ENCODE measurements around the gene CLIP4. TPM values are rescaled to one million over a fixed set of nuclear protein-coding genes. Genes with fewer than 3 reads are reported as not detected.

CLIP4 gene
- total and polyA plus RNA-seq, 9 donors = 20.7 to 64.7 (median 46.6) TPM

DNA sequence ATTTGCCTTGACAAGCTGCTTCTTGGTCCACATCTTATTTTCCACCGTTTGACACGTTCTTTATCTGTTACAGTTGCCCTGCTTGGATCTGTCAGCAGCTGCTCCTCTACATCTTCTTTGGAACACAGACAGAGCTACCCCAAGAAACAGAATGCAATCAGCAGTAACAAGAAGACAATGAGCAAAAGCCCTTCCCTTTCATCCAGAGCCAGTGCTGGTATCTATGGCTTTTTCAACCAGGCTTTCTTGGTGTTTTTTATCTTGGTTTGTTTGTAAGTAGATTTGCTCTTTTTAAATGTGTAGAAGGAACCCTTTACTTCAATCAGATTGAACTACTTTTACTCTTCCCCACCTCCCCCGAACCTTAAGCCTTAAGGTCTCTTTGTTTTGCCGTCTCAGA, 41.9 kb downstream of the CLIP4 start:
- Histone ChIP-seq H3K27me3 (no peaks in the 10 kb centered on the region), H3K4me3 (no peak overlapping the region), H3K27ac (no peak overlapping the region), H3K36me3 (no peaks in the 10 kb centered on the region), H3K4me1 (ENCODE audit: insufficient read depth) (no peaks in the 10 kb centered on the region), H3K9me3 (no peaks in the 10 kb centered on the region)
- WGBS, 3 donors = 45 to 61% (median 51%) methylated on average over 4 of the region's 4 CpGs
- TF ChIP-seq POLR2A (IDR thresholded peaks at IDR 0.05) (no peak), EP300 (IDR thresholded peaks at IDR 0.05) (no peak)
- TF ChIP-seq, protein P1, sequence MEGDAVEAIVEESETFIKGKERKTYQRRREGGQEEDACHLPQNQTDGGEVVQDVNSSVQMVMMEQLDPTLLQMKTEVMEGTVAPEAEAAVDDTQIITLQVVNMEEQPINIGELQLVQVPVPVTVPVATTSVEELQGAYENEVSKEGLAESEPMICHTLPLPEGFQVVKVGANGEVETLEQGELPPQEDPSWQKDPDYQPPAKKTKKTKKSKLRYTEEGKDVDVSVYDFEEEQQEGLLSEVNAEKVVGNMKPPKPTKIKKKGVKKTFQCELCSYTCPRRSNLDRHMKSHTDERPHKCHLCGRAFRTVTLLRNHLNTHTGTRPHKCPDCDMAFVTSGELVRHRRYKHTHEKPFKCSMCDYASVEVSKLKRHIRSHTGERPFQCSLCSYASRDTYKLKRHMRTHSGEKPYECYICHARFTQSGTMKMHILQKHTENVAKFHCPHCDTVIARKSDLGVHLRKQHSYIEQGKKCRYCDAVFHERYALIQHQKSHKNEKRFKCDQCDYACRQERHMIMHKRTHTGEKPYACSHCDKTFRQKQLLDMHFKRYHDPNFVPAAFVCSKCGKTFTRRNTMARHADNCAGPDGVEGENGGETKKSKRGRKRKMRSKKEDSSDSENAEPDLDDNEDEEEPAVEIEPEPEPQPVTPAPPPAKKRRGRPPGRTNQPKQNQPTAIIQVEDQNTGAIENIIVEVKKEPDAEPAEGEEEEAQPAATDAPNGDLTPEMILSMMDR (IDR thresholded peaks at IDR 0.05) = no peak
- intact Hi-C loops (cut with DNase I) = no loop called here
- no peak for DNase-seq

GRCh38 chr2:29159125-29159524, 43.9 kb downstream of the CLIP4 start:
- no peaks in the 10 kb centered on the region for H3K4me1 ChIP-seq (ENCODE audit: insufficient read depth)
- TF ChIP-seq, protein P1 (IDR thresholded peaks at IDR 0.05) = no peak
- no peak for TF ChIP-seq EP300 (IDR thresholded peaks at IDR 0.05)
- H3K27me3 ChIP-seq = no peaks in the 10 kb centered on the region
- DNase-seq = no peak
- H3K27ac ChIP-seq = no peak overlapping the region
- 0 to 85% (median 82%) methylated on average over 1 of the region's 1 CpG for WGBS, 3 donors
- H3K9me3 ChIP-seq = no peaks in the 10 kb centered on the region
- H3K36me3 ChIP-seq = no peaks in the 10 kb centered on the region
- H3K4me3 ChIP-seq = no peak overlapping the region
- intact Hi-C loops (cut with DNase I) = no loop called here

DNA sequence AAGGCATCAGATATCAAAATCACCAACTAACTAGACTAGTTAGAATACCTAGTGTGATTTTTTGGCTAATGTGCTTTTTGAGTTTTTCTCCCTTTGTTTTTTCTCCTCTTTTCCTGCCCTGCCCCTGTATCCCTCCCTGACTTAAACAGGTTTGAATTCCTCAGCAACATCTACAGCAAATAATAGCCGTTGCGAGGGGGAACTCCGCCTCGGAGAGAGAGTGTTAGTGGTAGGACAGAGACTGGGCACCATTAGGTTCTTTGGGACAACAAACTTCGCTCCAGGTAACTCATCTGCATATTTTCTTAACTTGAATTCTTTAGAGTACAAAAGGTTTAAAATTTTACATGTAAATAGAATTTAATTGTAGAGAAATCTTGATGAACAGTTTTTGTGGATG, 45.0 kb downstream of the CLIP4 start:
- Histone ChIP-seq H3K27ac (no peak overlapping the region), H3K27me3 (no peaks in the 10 kb centered on the region), H3K4me3 (no peak overlapping the region), H3K9me3 (no peaks in the 10 kb centered on the region), H3K36me3 (no peaks in the 10 kb centered on the region), H3K4me1 (ENCODE audit: insufficient read depth) (no peaks in the 10 kb centered on the region)
- WGBS, 3 donors = 71 to 92% (median 91%) methylated on average over 5 of the region's 5 CpGs
- no peak for DNase-seq
- intact Hi-C loops (cut with DNase I) = no loop called here
- no peak for TF ChIP-seq POLR2A (IDR thresholded peaks at IDR 0.05)
- TF ChIP-seq EP300 (IDR thresholded peaks at IDR 0.05) = no peak
- TF ChIP-seq, protein P1 (IDR thresholded peaks at IDR 0.05) = no peak

- intact Hi-C loops (cut with DNase I) = no loop called here
- Histone ChIP-seq H3K4me1 (ENCODE audit: insufficient read depth) (no peaks in the 10 kb centered on the region), H3K27me3 (no peaks in the 10 kb centered on the region), H3K27ac (no peak overlapping the region), H3K4me3 (no peak overlapping the region), H3K36me3 (no peaks in the 10 kb centered on the region), H3K9me3 (no peaks in the 10 kb centered on the region)
- 86 to 91% (median 89%) methylated on average over 1 of the region's 1 CpG for WGBS, 3 donors
- no peak for DNase-seq
- no peak for TF ChIP-seq POLR2A (IDR thresholded peaks at IDR 0.05)
- TF ChIP-seq EP300 (IDR thresholded peaks at IDR 0.05) = no peak
Measured at GRCh38 chr2:29162204-29162928, 47.2 kb downstream of the CLIP4 start.

DNA sequence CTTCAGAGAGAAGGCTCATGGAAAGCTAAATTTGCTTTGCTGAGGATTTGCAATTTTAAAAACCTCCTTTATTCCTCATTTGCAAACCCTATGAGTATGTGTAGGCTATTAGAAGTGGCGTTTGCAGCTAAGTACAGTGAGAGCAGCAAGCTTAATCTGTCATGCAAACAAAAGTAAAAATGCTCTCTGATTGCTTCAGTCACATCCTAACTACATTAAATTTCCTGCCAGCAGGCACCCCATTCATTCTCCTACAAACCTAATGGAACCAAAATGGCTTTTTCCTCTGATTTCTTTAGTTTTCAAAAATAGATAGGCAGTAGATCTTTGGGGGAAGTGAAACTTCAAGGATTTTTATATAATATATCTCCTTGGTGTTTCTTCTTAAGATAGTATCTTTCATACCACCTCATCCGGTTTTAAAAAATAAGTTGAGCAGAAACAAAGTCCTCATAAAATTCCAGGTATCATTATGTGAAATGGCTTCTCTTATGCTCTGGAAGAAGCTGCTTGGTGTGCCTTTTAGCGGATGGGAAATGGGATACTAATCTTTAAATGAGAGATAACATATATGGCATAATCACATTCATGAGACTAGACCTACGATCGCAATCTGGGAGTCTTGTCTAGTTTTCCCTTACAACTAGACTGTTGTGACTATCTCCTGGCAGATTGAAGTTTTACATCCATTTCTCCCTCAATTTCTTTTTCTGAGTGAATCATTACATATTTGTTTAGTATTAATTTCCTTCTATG, 49.1 kb downstream of the CLIP4 start:
- no peak for DNase-seq
- intact Hi-C loops (cut with DNase I) = no loop called here
- Histone ChIP-seq H3K36me3 (no peaks in the 10 kb centered on the region), H3K9me3 (no peaks in the 10 kb centered on the region), H3K27me3 (no peaks in the 10 kb centered on the region), H3K4me3 (no peak overlapping the region), H3K27ac (no peak overlapping the region), H3K4me1 (ENCODE audit: insufficient read depth) (no peaks in the 10 kb centered on the region)
- TF ChIP-seq, protein P1 (IDR thresholded peaks at IDR 0.05) = no peak
- no peak for TF ChIP-seq EP300 (IDR thresholded peaks at IDR 0.05)
- TF ChIP-seq POLR2A (IDR thresholded peaks at IDR 0.05) = no peak
- WGBS, 3 donors = 76 to 85% (median 81%) methylated on average over 5 of the region's 5 CpGs

Data from ovary (tissue), 9 donors.